SK-N-SH (cell line): ENCODE measurements around the gene FANCL. TPM values are rescaled to one million over a fixed set of nuclear protein-coding genes. Genes with fewer than 3 reads are reported as not detected.

Source experiments
- CTCF ChIA-PET: fragments of 300-600, 350-600 bp; formaldehyde crosslinking; extraction: SDS; loops from one replicate; lab custom pipeline; 2021; lab: Yijun Ruan, JAX
- POLR2A ChIA-PET: fragments of 350-600 bp; sonication (Branson Sonifier 250); formaldehyde crosslinking; extraction: SDS; loops from one replicate; lab custom pipeline; 2020; ENCODE audit warnings: antibody characterized with exemption, inconsistent platforms; lab: Yijun Ruan, JAX
- DNase-seq: peaks from one replicate; pipeline ENCODE4 v3.0.0; 2012
- H2AFZ ChIP-seq: fragments of 200-600 bp; sonication (generic); 2 replicates; pipeline ENCODE4 v1.8.1; 2016; ENCODE audit warnings: antibody characterized with exemption, mild to moderate bottlenecking, low read depth
- H3F3A ChIP-seq: fragments of 200-600 bp; sonication (generic); replicated peaks from 2 replicates; pipeline ENCODE3; 2016; ENCODE audit warnings: antibody characterized with exemption, mild to moderate bottlenecking; ENCODE audit not compliant: insufficient read depth
- H3K27ac ChIP-seq, 2 experiments: fragments of 200-500 bp in 1 of 2; fragments of 200-600 bp in 1 of 2; sonication (Bioruptor generic) in 1 of 2; sonication (generic), shearing (Covaris generic) in 1 of 2; 2 replicates each; pipeline versions ENCODE4 v1.5.1 to v1.6.1; 2014 to 2016; ENCODE audit warnings: low read depth in 2 of 2, inconsistent platforms in 1 of 2, low read length in 1 of 2, mild to moderate bottlenecking in 1 of 2, mixed read lengths in 1 of 2
- H3K27me3 ChIP-seq: fragments of 200-600 bp; sonication (generic), shearing (Covaris generic); 2 replicates; pipeline ENCODE4 v1.6.1; 2016; ENCODE audit warnings: mixed run types; ENCODE audit not compliant: insufficient read depth
- H3K36me3 ChIP-seq, 2 experiments: fragments of 200-500 bp in 1 of 2; fragments of 200-600 bp in 1 of 2; sonication (Bioruptor generic) in 1 of 2; sonication (generic) in 1 of 2; replicated peaks in 1 of 2; 2 replicates each; pipeline versions ENCODE3 to v1.5.1; 2014 to 2016; ENCODE audit warnings: low read length in 1 of 2, mild to moderate bottlenecking in 1 of 2; ENCODE audit not compliant: insufficient read depth in 2 of 2, control insufficient read depth in 1 of 2
- H3K4me1 ChIP-seq, 2 experiments: fragments of 200-500 bp in 1 of 2; fragments of 200-600 bp in 1 of 2; sonication (Bioruptor generic) in 1 of 2; sonication (generic), shearing (Covaris generic) in 1 of 2; 2 replicates each; pipeline versions ENCODE4 v1.5.1 to v1.6.1; 2014 to 2016; ENCODE audit warnings: low read depth in 1 of 2, low read length in 1 of 2, mixed run types in 1 of 2; ENCODE audit not compliant: insufficient read depth in 2 of 2, control insufficient read depth in 1 of 2
- H3K4me2 ChIP-seq: fragments of 200-600 bp; sonication (generic), shearing (Covaris generic); 2 replicates; pipeline ENCODE4 v1.6.1; 2017; ENCODE audit warnings: mixed run types
- H3K4me3 ChIP-seq, 2 experiments: fragments of 200-500 bp in 1 of 2; fragments of 200-600 bp in 1 of 2; sonication (Bioruptor generic) in 1 of 2; sonication (generic), shearing (Covaris generic) in 1 of 2; 2 replicates each; pipeline versions ENCODE4 v1.5.1 to v1.8.1; 2014 to 2016; ENCODE audit warnings: low read depth in 2 of 2, inconsistent platforms in 1 of 2, low read length in 1 of 2, mild to moderate bottlenecking in 1 of 2, mixed read lengths in 1 of 2, moderate library complexity in 1 of 2
- H3K79me2 ChIP-seq: fragments of 200-600 bp; sonication (generic); 2 replicates; pipeline ENCODE4 v1.8.1; 2017; ENCODE audit warnings: mild to moderate bottlenecking; ENCODE audit not compliant: insufficient read depth
- H3K9ac ChIP-seq: fragments of 200-600 bp; sonication (generic); 2 replicates; pipeline ENCODE4 v1.6.1; 2017; ENCODE audit warnings: mixed run types
- H3K9me2 ChIP-seq: fragments of 200-600 bp; sonication (generic); 2 replicates; pipeline ENCODE4 v1.6.1; 2017; ENCODE audit warnings: mixed run types
- H3K9me3 ChIP-seq: fragments of 200-600 bp; sonication (generic); 2 replicates; pipeline ENCODE4 v1.6.1; 2017; ENCODE audit warnings: mixed run types, mild to moderate bottlenecking, moderate library complexity
- H4K20me1 ChIP-seq: fragments of 200-600 bp; sonication (generic); 2 replicates; pipeline ENCODE4 v1.6.1; 2017; ENCODE audit warnings: mild to moderate bottlenecking, mixed run types; ENCODE audit not compliant: insufficient read depth
- EZH2phosphoT487 ChIP-seq: fragments of 200-600 bp; sonication (generic); IDR thresholded peaks from 2 replicates; pipeline ENCODE4 v1.6.1; 2017; ENCODE audit warnings: low read depth, mixed run types, mild to moderate bottlenecking, antibody characterized with exemption, moderate library complexity, borderline replicate concordance
- FOSL2 ChIP-seq: IDR thresholded peaks from 2 replicates; pipeline ENCODE4 v1.4.0; 2012; ENCODE audit warnings: low read depth, mild to moderate bottlenecking, moderate library complexity, borderline replicate concordance
- FOXJ3 ChIP-seq: sonication (generic); formaldehyde crosslinking; IDR thresholded peaks from 2 replicates; pipeline ENCODE4 v1.5.1; 2020; ENCODE audit warnings: mild to moderate bottlenecking, missing genetic modification reagents
- FOXM1 ChIP-seq: IDR thresholded peaks from 2 replicates; pipeline ENCODE4 v1.4.0; 2012; ENCODE audit warnings: low read depth, mild to moderate bottlenecking
- GABPA ChIP-seq: IDR thresholded peaks from 2 replicates; pipeline ENCODE4 v1.4.0; 2012; ENCODE audit warnings: low read depth, mild to moderate bottlenecking
- MAX ChIP-seq: IDR thresholded peaks from 2 replicates; pipeline ENCODE4 v1.4.0; 2012; ENCODE audit warnings: low read depth
- MEF2A ChIP-seq: IDR thresholded peaks from 2 replicates; pipeline ENCODE4 v1.4.0; 2012; ENCODE audit warnings: low read depth, borderline replicate concordance
- MXI1 ChIP-seq: IDR thresholded peaks from 2 replicates; pipeline ENCODE4 v1.6.1; 2012; ENCODE audit warnings: mild to moderate bottlenecking, low read depth, low read length, improper control_type of control experiment
- NFIC ChIP-seq: IDR thresholded peaks from 2 replicates; pipeline ENCODE4 v1.4.0; 2012; ENCODE audit warnings: borderline replicate concordance
- NRF1 ChIP-seq: IDR thresholded peaks from 2 replicates; pipeline ENCODE4 v1.6.1; 2012; ENCODE audit warnings: low read depth, mild to moderate bottlenecking, low read length
- POLR2AphosphoS5 ChIP-seq: IDR thresholded peaks from 2 replicates; pipeline ENCODE4 v1.6.1; 2012; ENCODE audit warnings: low read depth, low read length
- RAD21 ChIP-seq: IDR thresholded peaks from 2 replicates; pipeline ENCODE4 v1.6.1; 2012; ENCODE audit warnings: mild to moderate bottlenecking, low read length
- RCOR1 ChIP-seq: fragments of 150-350 bp; IDR thresholded peaks from 2 replicates; pipeline ENCODE4 v1.6.1; 2017; ENCODE audit warnings: antibody characterized with exemption, low read length
- RXRA ChIP-seq: IDR thresholded peaks from 2 replicates; pipeline ENCODE4 v1.4.0; 2012; ENCODE audit warnings: low read depth, mild to moderate bottlenecking, borderline replicate concordance
- SMC3 ChIP-seq: IDR thresholded peaks from 2 replicates; pipeline ENCODE4 v1.6.1; 2012; ENCODE audit warnings: low read depth, low read length, improper control_type of control experiment
- TAF1 ChIP-seq: IDR thresholded peaks from 2 replicates; pipeline ENCODE4 v1.6.1; 2012; ENCODE audit warnings: low read depth, mild to moderate bottlenecking, low read length, moderate library complexity, borderline replicate concordance
- TCF12 ChIP-seq: IDR thresholded peaks from 2 replicates; pipeline ENCODE4 v1.4.0; 2012
- WGBS: methylation state at CpG from one replicate; pipeline ENCODE4 v1.1.6; 2017; ENCODE audit warnings: low lambda C conversion rate; 5-methylcytosine and 5-hydroxymethylcytosine counted together
- polyA plus RNA-seq, 3 experiments: library from polyadenylated mRNA; depleted of rRNA; stranded (reverse); fragments of >200 nt; gene quantifications; 2 replicates each; pipeline ENCODE4 v1.2.3, GENCODE V29; 2012
- TF ChIP-seq, protein P1 (sequence below): fragments of 200-600 bp; sonication (generic); IDR thresholded peaks from 2 replicates; pipeline ENCODE4 v1.6.1; 2017; ENCODE audit warnings: antibody characterized with exemption, mild to moderate bottlenecking, moderate library complexity
- TF ChIP-seq, protein P2 (sequence below): IDR thresholded peaks from 2 replicates; pipeline ENCODE4 v1.4.0; 2012; ENCODE audit warnings: low read depth, borderline replicate concordance
- TF ChIP-seq, protein P3 (sequence below): fragments of 150-350 bp; IDR thresholded peaks from 2 replicates; pipeline ENCODE4 v1.6.1; 2016; ENCODE audit warnings: mild to moderate bottlenecking, low read depth, low read length

FANCL gene
- polyA plus RNA-seq, 1 of the 3 experiments (the other 2 are of a cell fraction), result 11.8 TPM

DNA sequence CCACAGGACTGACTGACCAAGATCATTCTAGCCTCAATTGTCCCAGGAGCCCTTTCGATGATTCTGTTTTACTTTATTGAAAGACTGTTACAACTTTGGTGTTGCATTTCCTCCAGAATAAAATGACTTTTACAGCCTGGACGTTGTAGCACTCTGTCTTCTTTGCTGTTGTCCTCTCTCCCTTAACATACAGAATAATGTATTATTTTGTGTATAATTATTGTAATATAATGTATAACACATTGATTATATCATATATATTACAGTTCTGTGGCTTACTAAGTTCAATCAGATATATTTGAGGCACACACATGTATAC is 380 bp upstream of the FANCL start (continued):
- TF ChIP-seq, protein P1, sequence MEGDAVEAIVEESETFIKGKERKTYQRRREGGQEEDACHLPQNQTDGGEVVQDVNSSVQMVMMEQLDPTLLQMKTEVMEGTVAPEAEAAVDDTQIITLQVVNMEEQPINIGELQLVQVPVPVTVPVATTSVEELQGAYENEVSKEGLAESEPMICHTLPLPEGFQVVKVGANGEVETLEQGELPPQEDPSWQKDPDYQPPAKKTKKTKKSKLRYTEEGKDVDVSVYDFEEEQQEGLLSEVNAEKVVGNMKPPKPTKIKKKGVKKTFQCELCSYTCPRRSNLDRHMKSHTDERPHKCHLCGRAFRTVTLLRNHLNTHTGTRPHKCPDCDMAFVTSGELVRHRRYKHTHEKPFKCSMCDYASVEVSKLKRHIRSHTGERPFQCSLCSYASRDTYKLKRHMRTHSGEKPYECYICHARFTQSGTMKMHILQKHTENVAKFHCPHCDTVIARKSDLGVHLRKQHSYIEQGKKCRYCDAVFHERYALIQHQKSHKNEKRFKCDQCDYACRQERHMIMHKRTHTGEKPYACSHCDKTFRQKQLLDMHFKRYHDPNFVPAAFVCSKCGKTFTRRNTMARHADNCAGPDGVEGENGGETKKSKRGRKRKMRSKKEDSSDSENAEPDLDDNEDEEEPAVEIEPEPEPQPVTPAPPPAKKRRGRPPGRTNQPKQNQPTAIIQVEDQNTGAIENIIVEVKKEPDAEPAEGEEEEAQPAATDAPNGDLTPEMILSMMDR, result no peak
- no peak for TF ChIP-seq MEF2A
- no peak for TF ChIP-seq NRF1
- no peak for TF ChIP-seq TCF12
- no peak for TF ChIP-seq FOXM1
- no peak for TF ChIP-seq SMC3
- no peak for TF ChIP-seq RXRA
- TF ChIP-seq, protein P2, sequence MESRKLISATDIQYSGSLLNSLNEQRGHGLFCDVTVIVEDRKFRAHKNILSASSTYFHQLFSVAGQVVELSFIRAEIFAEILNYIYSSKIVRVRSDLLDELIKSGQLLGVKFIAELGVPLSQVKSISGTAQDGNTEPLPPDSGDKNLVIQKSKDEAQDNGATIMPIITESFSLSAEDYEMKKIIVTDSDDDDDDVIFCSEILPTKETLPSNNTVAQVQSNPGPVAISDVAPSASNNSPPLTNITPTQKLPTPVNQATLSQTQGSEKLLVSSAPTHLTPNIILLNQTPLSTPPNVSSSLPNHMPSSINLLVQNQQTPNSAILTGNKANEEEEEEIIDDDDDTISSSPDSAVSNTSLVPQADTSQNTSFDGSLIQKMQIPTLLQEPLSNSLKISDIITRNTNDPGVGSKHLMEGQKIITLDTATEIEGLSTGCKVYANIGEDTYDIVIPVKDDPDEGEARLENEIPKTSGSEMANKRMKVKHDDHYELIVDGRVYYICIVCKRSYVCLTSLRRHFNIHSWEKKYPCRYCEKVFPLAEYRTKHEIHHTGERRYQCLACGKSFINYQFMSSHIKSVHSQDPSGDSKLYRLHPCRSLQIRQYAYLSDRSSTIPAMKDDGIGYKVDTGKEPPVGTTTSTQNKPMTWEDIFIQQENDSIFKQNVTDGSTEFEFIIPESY, result no peak
- no peak for TF ChIP-seq EZH2phosphoT487

DNA sequence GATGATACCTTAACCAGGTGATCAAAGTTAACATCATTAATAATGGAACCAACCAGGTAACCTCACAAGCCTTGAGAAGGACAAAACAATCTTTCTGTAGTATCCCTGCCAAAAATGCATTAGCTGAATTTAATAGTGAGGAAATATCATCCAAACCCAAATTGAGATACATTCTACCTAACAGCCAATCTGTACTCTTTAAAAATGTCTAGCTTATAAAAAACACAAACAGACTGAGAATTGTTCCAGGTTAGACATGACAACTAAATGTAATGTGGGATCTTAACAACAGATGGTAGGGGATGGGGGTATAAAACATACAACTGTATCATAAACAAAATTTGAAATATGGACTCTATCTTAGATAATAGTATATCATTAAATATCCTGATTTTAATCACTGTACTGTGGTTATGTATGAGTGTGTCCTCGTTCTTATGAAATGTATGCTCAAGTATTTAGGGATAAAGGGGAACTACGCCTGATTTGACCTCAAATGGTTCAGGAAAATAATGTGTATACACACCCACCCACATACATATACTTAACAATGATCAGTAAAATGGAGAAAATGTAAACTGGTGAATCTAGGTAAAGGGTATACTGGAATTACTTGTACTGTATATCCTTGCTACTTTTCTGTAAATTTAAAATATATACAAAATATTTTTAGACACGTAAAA is 1.7 kb downstream of the FANCL start:
- Histone ChIP-seq H3K4me2 (0 out of 2 replicates have a peak overlapping the region, but pooled peaks have one; percentile 81), H3K79me2 (peaks cover 59% of the 10 kb centered on the region)
- 92% methylated on average over 3 of the region's 3 CpGs for WGBS
- TF ChIP-seq POLR2AphosphoS5 (no peak), FOXJ3 (CRISPR knock-in tag) (no peak), GABPA (no peak), TAF1 (no peak), TCF12 (no peak), FOSL2 (no peak), MAX (no peak), RAD21 (no peak), MXI1 (no peak), NFIC (no peak), SMC3 (no peak), RCOR1 (no peak)
- TF ChIP-seq, protein P3, sequence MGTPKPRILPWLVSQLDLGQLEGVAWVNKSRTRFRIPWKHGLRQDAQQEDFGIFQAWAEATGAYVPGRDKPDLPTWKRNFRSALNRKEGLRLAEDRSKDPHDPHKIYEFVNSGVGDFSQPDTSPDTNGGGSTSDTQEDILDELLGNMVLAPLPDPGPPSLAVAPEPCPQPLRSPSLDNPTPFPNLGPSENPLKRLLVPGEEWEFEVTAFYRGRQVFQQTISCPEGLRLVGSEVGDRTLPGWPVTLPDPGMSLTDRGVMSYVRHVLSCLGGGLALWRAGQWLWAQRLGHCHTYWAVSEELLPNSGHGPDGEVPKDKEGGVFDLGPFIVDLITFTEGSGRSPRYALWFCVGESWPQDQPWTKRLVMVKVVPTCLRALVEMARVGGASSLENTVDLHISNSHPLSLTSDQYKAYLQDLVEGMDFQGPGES, result no peak
- TF ChIP-seq, protein P2, result no peak
- TF ChIP-seq, protein P1, result no peak

More for the DNA sequence above, 1.7 kb downstream of the FANCL start:
- Histone ChIP-seq H3K27ac (no peak overlapping the region), H3K36me3 (no peaks in the 10 kb centered on the region), H3K27me3 (no peaks in the 10 kb centered on the region), H3K4me1 (peaks cover 0 to 5% of the 10 kb centered on the region in 2 experiments; a peak in 2 of 4 replicates), H2AFZ (no peak overlapping the region), H3K9ac (no peak overlapping the region), H3F3A (no peaks in the 10 kb centered on the region), H4K20me1 (no peaks in the 10 kb centered on the region; the same call in 1 of the 2 replicates), H3K9me3 (peaks cover 4% of the 10 kb centered on the region; the same call in 1 of the 2 replicates), H3K9me2 (no peaks in the 10 kb centered on the region), H3K4me3 (no peak overlapping the region)
- no peak for DNase-seq
- POLR2A ChIA-PET, result no interaction called here
- CTCF ChIA-PET, result no interaction called here
